GM21515 (cell line): ENCODE data around the gene PAFAH1B2.
"Not testable (repeated sequence)": the region's sequence is repeated elsewhere in the genome, so short reads cannot be mapped to it uniquely, and the experiment has no call there.

Experiments
- ATAC-seq: cut with Tn5 transposase; IDR thresholded peaks from one replicate; pipeline ENCODE4 v1.9.1; 2021; ENCODE audit not compliant: unreplicated experiment

Gene PAFAH1B2

GRCh38 chr11:117172724-117173421 lies 28.8 kb downstream of the PAFAH1B2 start:
- no peak for ATAC-seq

- no peak for ATAC-seq
Observed at GRCh38 chr11:117175104-117175503, 31.0 kb downstream of the PAFAH1B2 start.

GRCh38 chr11:117175781-117176180 lies 31.7 kb downstream of the PAFAH1B2 start:
- no peak for ATAC-seq

- no peak for ATAC-seq
Observed at GRCh38 chr11:117176186-117176585, 32.1 kb downstream of the PAFAH1B2 start.

- ATAC-seq, result no peak
Observed at GRCh38 chr11:117177534-117178209, 33.6 kb downstream of the PAFAH1B2 start.

GRCh38 chr11:117178210-117179034 lies 34.3 kb downstream of the PAFAH1B2 start, which contains the start of gene SIDT2:
Gene SIDT2, plus strand, starts transcription at chr11:117178743. Its CDS starts 521 bp downstream, at chr11:117179264.
- peak; percentile 96 for ATAC-seq

- peak; percentile 28 for ATAC-seq
Observed at GRCh38 chr11:117179048-117179999, 35.2 kb downstream of the PAFAH1B2 start.

- ATAC-seq, result no peak
Observed at GRCh38 chr11:117180020-117180419, 35.9 kb downstream of the PAFAH1B2 start.

- ATAC-seq, result no peak
Observed at GRCh38 chr11:117180661-117181585, 36.8 kb downstream of the PAFAH1B2 start.

GRCh38 chr11:117181586-117182550 lies 37.8 kb downstream of the PAFAH1B2 start:
- no peak for ATAC-seq

- ATAC-seq, result no peak
Observed at GRCh38 chr11:117182551-117182935, 38.5 kb downstream of the PAFAH1B2 start.

GRCh38 chr11:117183178-117183577 lies 39.1 kb downstream of the PAFAH1B2 start:
- ATAC-seq, result not testable (repeated sequence)

- ATAC-seq, result no peak
Observed at GRCh38 chr11:117183724-117184349, 39.8 kb downstream of the PAFAH1B2 start.

- no peak for ATAC-seq
Observed at GRCh38 chr11:117185736-117186430, 41.8 kb downstream of the PAFAH1B2 start.

- ATAC-seq, result no peak
Observed at GRCh38 chr11:117186431-117186761, 42.3 kb downstream of the PAFAH1B2 start.

- no peak for ATAC-seq
Observed at GRCh38 chr11:117187007-117187406, 42.9 kb downstream of the PAFAH1B2 start.

GRCh38 chr11:117187428-117187798 lies 43.3 kb downstream of the PAFAH1B2 start:
- no peak for ATAC-seq
